ENCODE measurements around the gene CACNB4. TPM values are rescaled to one million over a fixed set of nuclear protein-coding genes. Genes with fewer than 3 reads are reported as not detected.

The CACNB4 gene
- total RNA-seq, 2 donors from 2014 or later = 0.33 to 1.3 TPM

DNA sequence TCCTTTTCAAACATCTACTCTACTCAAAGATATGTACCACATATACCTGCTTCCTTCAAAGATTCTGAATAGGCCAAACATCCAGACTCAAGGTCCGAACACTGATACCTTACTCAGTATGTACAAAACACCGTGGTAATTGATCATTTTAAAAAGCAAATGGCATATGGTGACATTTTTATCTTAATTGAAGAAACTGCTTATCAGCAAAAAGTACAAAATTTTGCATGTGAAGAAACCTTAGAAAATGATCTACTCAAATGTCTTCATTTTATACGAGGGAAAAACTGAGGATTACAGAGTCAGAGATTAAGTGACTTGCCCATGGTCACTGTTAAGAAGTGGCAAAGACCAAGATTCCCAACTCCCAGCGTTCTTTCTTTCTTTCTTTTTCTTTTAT lies 133.0 kb downstream of the CACNB4 start:
- H3K4me3 ChIP-seq = no peak overlapping the region
- DNase-seq = no peak
- TF ChIP-seq, protein P1, sequence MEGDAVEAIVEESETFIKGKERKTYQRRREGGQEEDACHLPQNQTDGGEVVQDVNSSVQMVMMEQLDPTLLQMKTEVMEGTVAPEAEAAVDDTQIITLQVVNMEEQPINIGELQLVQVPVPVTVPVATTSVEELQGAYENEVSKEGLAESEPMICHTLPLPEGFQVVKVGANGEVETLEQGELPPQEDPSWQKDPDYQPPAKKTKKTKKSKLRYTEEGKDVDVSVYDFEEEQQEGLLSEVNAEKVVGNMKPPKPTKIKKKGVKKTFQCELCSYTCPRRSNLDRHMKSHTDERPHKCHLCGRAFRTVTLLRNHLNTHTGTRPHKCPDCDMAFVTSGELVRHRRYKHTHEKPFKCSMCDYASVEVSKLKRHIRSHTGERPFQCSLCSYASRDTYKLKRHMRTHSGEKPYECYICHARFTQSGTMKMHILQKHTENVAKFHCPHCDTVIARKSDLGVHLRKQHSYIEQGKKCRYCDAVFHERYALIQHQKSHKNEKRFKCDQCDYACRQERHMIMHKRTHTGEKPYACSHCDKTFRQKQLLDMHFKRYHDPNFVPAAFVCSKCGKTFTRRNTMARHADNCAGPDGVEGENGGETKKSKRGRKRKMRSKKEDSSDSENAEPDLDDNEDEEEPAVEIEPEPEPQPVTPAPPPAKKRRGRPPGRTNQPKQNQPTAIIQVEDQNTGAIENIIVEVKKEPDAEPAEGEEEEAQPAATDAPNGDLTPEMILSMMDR (IDR thresholded peaks at IDR 0.05) = no peak
- no peak for TF ChIP-seq POLR2A (IDR thresholded peaks at IDR 0.05)
- WGBS, 2 donors = 76 to 86% methylated on average over 4 of the region's 4 CpGs
- no peaks in the 10 kb centered on the region for H3K36me3 ChIP-seq (replicated peaks in 1 of 2; ENCODE audit: insufficient read depth in 1 of 2, low read depth in 2 of 2)
- no peaks in the 10 kb centered on the region for H3K27me3 ChIP-seq
- no peaks in the 10 kb centered on the region for H3K4me1 ChIP-seq
- H3K27ac ChIP-seq = no peak overlapping the region
- ATAC-seq = no peak
- intact Hi-C loops (cut with DNase I) = no loop called here
- no peaks in the 10 kb centered on the region for H3K9me3 ChIP-seq

GRCh38 chr2:151961558-151961957 lies 137.3 kb downstream of the CACNB4 start:
- Histone ChIP-seq H3K4me3 (no peak overlapping the region), H3K4me1 (no peaks in the 10 kb centered on the region), H3K9me3 (no peaks in the 10 kb centered on the region), H3K36me3 (replicated peaks in 1 of 2; ENCODE audit: insufficient read depth in 1 of 2, low read depth in 2 of 2) (no peaks in the 10 kb centered on the region), H3K27ac (no peak overlapping the region), H3K27me3 (no peaks in the 10 kb centered on the region)
- ATAC-seq = no peak
- WGBS, 2 donors = 89 to 95% methylated on average over 4 of the region's 4 CpGs
- intact Hi-C loops (cut with DNase I) = no loop called here
- no peak for TF ChIP-seq POLR2A (IDR thresholded peaks at IDR 0.05)
- TF ChIP-seq, protein P1 (IDR thresholded peaks at IDR 0.05) = no peak
- DNase-seq = no peak

DNA sequence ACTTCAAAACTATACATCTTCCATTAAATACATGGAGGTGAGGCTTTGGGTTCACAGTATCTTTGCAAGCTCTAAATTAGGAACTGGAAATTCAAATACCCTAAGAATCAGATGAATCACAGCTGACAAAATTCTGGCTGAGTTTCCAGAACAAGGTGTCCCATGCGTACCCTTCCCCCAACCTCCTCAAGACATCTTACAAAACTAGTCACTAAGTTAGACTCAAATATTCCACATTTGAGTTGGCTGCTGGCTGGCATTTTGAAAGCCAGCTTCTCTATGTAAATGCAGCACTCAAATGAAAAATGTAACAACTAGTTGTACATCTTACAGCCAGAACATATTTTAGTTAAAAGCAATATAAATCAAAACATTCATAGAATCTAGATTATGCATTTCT lies 139.6 kb downstream of the CACNB4 start:
- Histone ChIP-seq H3K4me1 (no peaks in the 10 kb centered on the region), H3K27me3 (no peaks in the 10 kb centered on the region), H3K27ac (no peak overlapping the region), H3K36me3 (replicated peaks in 1 of 2; ENCODE audit: insufficient read depth in 1 of 2, low read depth in 2 of 2) (no peaks in the 10 kb centered on the region), H3K4me3 (no peak overlapping the region), H3K9me3 (no peaks in the 10 kb centered on the region)
- ATAC-seq (no peak), DNase-seq (no peak)
- TF ChIP-seq, protein P1 (IDR thresholded peaks at IDR 0.05) = no peak
- no peak for TF ChIP-seq POLR2A (IDR thresholded peaks at IDR 0.05)
- 87 to 88% methylated on average over 1 of the region's 1 CpG for WGBS, 2 donors
- intact Hi-C loops (cut with DNase I) = no loop called here

GRCh38 chr2:151953467-151953866 lies 145.4 kb downstream of the CACNB4 start:
- WGBS, 2 donors = 47 to 51% methylated on average over 2 of the region's 2 CpGs
- Histone ChIP-seq H3K27ac (no peak overlapping the region), H3K27me3 (no peaks in the 10 kb centered on the region), H3K36me3 (replicated peaks in 1 of 2; ENCODE audit: insufficient read depth in 1 of 2, low read depth in 2 of 2) (no peaks in the 10 kb centered on the region), H3K4me1 (no peaks in the 10 kb centered on the region), H3K9me3 (no peaks in the 10 kb centered on the region), H3K4me3 (no peak overlapping the region)
- no peak for ATAC-seq
- no peak for DNase-seq
- no peak for TF ChIP-seq POLR2A (IDR thresholded peaks at IDR 0.05)
- TF ChIP-seq, protein P1 (IDR thresholded peaks at IDR 0.05) = no peak
- intact Hi-C loops (cut with DNase I) = no loop called here

- Histone ChIP-seq H3K9me3 (no peaks in the 10 kb centered on the region), H3K36me3 (replicated peaks in 1 of 2; ENCODE audit: insufficient read depth in 1 of 2, low read depth in 2 of 2) (no peaks in the 10 kb centered on the region), H3K4me3 (no peak overlapping the region), H3K27ac (no peak overlapping the region), H3K27me3 (no peaks in the 10 kb centered on the region), H3K4me1 (no peaks in the 10 kb centered on the region)
- TF ChIP-seq POLR2A (IDR thresholded peaks at IDR 0.05) = no peak
- TF ChIP-seq, protein P1 (IDR thresholded peaks at IDR 0.05) = no peak
- DNase-seq (no peak), ATAC-seq (no peak)
- intact Hi-C loops (cut with DNase I) = no loop called here
- WGBS, 2 donors = 81 to 85% methylated on average over 14 of the region's 14 CpGs
Measured at GRCh38 chr2:151952691-151953456, 146.0 kb downstream of the CACNB4 start.
